ENCODE results near the gene SET.
A peak's percentile ranks its signal among the peaks of the same experiment; 100 is the strongest.
"Not testable (repeated sequence)": the region's sequence is repeated elsewhere in the genome, so short reads cannot be mapped to it uniquely, and the experiment has no call there.

Gene SET

GRCh38 chr9:128688501-128689292, at the start of gene SET:
Gene SET (plus strand): TSS chr9:128689222. CDS start chr9:128689583, 361 bp downstream.
- DNase-seq (ENCODE audit: low spot score), result peak; percentile 97

- DNase-seq (ENCODE audit: low spot score), result no peak
Measured at GRCh38 chr9:128640603-128641002, 48.4 kb upstream of the SET start.

- DNase-seq (ENCODE audit: low spot score), result no peak
Measured at GRCh38 chr9:128642675-128643245, 46.3 kb upstream of the SET start.

GRCh38 chr9:128643519-128644300, 45.3 kb upstream of the SET start:
- no peak for DNase-seq (ENCODE audit: low spot score)

- peak; percentile 62 for DNase-seq (ENCODE audit: low spot score)
Measured at GRCh38 chr9:128648206-128648605, 40.8 kb upstream of the SET start.

GRCh38 chr9:128651798-128652197, 37.2 kb upstream of the SET start:
- DNase-seq (ENCODE audit: low spot score), result no peak

- DNase-seq (ENCODE audit: low spot score), result no peak
Measured at GRCh38 chr9:128653908-128654307, 35.1 kb upstream of the SET start.

GRCh38 chr9:128654481-128654880, 34.5 kb upstream of the SET start:
- no peak for DNase-seq (ENCODE audit: low spot score)

GRCh38 chr9:128656416-128657343, 32.3 kb upstream of the SET start, which contains the start of gene DYNC2I2:
Gene DYNC2I2 (minus strand): TSS chr9:128656847. CDS start chr9:128656726, 121 bp downstream.
- DNase-seq (ENCODE audit: low spot score), result peak; percentile 98

- no peak for DNase-seq (ENCODE audit: low spot score)
Measured at GRCh38 chr9:128657344-128657704, 31.7 kb upstream of the SET start.

- no peak for DNase-seq (ENCODE audit: low spot score)
Measured at GRCh38 chr9:128657796-128658195, 31.2 kb upstream of the SET start.

- not testable (repeated sequence) for DNase-seq (ENCODE audit: low spot score)
Measured at GRCh38 chr9:128666481-128666941, 22.5 kb upstream of the SET start.

GRCh38 chr9:128669786-128670185, 19.2 kb upstream of the SET start:
- DNase-seq (ENCODE audit: low spot score), result no peak

GRCh38 chr9:128675382-128675781, 13.6 kb upstream of the SET start:
- DNase-seq (ENCODE audit: low spot score), result no peak

- no peak for DNase-seq (ENCODE audit: low spot score)
Measured at GRCh38 chr9:128677794-128678193, 11.2 kb upstream of the SET start.

- no peak for DNase-seq (ENCODE audit: low spot score)
Measured at GRCh38 chr9:128683340-128684064, 5.5 kb upstream of the SET start.

- DNase-seq (ENCODE audit: low spot score), result no peak
Measured at GRCh38 chr9:128684065-128684324, 5.0 kb upstream of the SET start.

GRCh38 chr9:128684325-128685199, 4.5 kb upstream of the SET start:
- peak; percentile 88 for DNase-seq (ENCODE audit: low spot score)

GRCh38 chr9:128685636-128686489, 3.2 kb upstream of the SET start:
- DNase-seq (ENCODE audit: low spot score), result no peak
